Right renal pelvis (tissue), 4 donors: ENCODE data around the gene MTCL3.

Experiments used
- DNase-seq, 4 donors: peaks; one replicate each; pipeline ENCODE4 v3.0.0-alpha.2; 2013; ENCODE audit warnings: low read depth in 4 of 4, low spot score in 3 of 4, missing footprints in 1 of 4

Gene MTCL3

DNA sequence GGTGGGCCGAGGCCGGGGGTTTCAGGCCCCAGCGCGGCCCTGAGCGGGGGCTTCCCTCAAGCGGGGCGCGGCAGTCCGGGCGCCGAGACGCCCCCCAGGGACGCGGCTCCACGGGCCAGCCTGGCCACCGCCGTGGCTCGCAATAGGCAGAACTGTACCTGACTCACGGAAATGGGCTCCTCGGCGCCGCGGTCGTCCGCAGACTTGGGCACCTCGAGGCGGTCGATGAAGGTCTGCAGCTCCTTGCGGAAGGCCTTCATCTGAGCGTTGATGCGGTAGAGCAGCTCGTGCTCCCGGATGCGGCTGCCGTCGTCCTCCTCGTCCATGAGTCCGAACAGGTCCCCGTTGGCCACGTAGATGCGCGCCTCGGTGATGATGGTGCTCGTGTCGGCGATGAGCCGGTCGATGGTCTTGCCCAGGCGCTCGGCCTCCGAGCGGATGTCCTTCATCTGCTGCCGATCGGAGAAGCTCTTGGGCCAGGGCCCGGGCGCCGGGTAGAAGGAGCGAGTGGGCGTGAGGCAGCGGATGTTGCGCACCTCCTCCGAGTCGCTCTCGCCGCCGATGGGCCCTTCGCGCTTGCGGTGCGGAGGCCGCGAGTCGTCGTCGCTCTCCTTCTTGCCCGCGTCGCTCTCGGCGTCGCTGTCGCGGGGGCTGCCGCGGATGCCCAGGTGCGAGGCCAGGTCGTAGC, 43.9 kb downstream of the MTCL3 start:
- no peak for DNase-seq

DNA sequence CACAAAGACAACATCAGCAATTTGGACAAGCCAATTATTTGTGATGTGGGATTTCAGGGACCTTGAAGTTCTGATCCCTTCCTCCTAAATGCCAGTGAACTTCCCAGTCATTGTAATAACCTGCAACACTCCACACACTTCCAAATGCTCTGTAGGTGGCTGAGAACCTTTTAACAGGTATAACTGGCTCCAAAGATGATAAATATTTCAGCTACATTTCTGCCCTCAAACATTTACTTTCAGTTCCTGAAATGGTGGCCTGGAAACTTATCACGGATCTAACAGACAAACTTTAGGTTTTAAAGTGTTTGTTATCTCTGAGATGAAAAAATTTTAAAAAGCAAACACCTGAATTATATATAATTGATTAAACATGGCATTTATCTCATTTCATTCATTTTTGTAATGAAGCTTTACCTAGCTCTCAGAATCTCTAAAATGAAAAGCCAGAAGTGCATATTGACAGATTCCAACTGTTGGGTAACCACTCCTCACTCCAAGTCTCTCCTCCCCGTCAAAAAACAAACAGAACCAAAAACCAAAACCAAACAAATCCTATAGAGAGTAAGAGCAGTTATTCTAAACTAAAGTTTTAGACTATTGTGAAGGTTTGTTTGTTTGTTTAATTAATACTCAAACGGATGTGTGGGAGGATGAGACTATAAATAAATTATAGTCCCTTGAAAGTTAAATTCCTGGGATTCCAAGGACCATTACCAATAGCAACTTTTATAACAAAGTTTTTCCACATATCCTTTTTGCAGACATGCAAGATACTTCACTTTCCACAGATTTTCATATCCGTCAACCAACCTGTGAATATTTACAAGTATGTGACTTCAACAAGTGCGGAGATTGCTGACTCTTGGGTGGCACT, 47.5 kb downstream of the MTCL3 start:
- no peak for DNase-seq

GRCh38 chr6:127468936-127469335, 50.2 kb downstream of the MTCL3 start:
- DNase-seq = no peak

DNA sequence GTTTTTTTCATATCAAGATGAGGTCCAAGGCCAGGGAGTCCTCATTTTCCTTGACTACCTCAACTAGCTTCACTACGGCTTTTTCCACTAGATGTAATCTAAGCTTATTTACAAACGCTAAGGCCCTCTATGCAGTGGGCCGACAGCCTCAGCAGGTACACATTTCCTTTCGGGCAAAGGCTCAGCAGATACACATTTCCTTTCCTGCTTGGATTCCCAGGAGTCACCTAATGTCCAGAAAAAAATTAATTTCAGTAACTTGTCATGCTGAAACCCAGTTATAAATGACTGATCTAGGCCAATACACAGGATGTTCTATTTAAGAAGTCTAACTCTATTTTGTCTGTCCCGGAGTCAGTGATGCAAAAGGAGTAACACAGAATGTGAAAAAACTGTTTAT, 52.7 kb downstream of the MTCL3 start:
- DNase-seq = no peak

DNA sequence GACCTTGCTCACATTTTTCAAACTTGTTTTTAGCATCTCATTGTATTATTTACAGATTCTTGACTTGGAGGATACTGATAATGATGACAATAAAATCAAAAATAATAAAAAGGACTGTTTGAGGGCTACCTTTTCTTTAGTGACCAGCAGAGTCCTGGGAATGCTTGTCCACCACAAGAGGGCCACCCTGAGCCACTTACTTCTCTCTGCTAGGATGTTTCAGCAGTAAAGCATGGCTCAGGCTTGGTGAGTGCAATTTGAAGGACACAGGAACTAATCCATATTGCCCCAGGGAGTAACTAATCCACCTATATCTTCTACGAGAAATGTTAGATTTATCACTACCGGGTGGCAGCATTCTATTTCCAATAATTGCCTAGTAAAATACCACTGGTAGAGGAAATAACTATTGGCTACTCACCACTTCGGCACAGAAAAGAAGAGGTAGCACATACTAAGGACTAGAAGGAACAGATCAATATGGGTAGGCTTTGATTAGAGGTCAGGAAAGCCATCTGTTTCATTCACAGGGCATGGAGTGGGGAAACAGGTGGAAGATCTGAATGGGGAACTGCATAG, 54.2 kb downstream of the MTCL3 start:
- DNase-seq = peak; percentile 21 to 52 (median 40)

DNA sequence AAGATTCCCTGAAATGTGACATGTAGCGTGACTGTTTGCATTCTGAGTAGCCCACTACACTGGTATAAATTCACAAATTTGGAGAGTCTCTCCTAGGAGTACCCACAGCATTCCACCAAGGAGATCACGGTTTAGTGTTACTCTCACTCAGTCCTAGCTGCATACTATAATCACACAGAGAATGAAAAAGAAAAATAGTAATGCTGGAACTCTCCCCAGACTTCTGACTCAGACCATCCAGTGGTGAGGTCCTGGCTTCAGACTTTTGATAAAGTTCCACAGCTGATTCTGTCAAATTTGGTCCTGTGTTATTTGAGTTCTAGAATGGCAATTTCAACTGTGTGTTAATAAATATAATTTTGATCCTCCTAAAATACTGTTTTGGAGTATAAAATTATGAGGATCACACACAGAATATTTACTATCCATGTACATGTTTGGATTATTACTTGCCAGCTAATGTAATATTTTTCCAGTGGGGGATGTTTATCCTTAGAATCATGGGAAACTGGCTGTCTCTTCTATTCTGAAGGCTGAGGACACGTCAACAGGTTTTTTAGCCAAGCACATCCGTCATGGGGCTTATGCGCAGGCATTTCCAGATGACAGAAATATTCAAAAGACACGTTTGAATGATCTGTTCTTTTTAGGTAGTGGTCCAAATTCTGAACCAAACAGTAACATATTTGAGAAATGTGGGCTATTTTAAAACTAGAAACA, 54.8 kb downstream of the MTCL3 start:
- no peak for DNase-seq

- DNase-seq = no peak
These were observed 56.1 kb downstream of the MTCL3 start for GRCh38 chr6:127463056-127463455.

GRCh38 chr6:127462376-127462775, 56.8 kb downstream of the MTCL3 start:
- no peak for DNase-seq

GRCh38 chr6:127460465-127460864, 58.7 kb downstream of the MTCL3 start:
- DNase-seq = no peak

GRCh38 chr6:127459231-127459641, 59.9 kb downstream of the MTCL3 start, which contains the start of gene KIAA0408:
Gene KIAA0408, minus strand, starts transcription at chr6:127459389. Its CDS starts 5,408 bp downstream, at chr6:127453981.
- peak; percentile 43 to 69 (median 56) for DNase-seq

GRCh38 chr6:127458817-127459216, 60.3 kb downstream of the MTCL3 start:
- peak in 1 of 4 donors; percentile 16 for DNase-seq

- DNase-seq = no peak
These were observed 60.9 kb downstream of the MTCL3 start for GRCh38 chr6:127458222-127458621.

- no peak for DNase-seq
These were observed 61.6 kb downstream of the MTCL3 start for GRCh38 chr6:127457456-127458064.

DNA sequence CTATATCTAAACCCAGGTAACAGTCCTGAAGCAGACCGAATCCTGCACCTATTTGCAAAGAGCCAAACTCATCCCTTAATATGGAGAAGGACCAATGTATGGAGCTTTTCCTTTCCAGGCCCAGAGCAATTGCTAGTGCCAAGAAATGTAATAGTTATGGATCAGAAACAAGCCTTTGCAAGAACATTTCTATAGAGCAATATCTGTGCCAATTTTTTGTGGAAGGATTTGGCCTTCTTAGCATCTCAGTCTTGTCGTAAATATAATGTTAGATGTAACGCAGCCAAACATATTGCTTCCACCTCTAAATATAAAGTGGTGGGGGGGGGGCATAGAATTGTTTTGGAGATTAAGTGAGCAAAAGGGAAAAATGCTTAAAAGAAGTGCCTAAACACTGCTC, 62.7 kb downstream of the MTCL3 start:
- DNase-seq = no peak

GRCh38 chr6:127453845-127454619, 65.1 kb downstream of the MTCL3 start:
- DNase-seq = no peak

DNA sequence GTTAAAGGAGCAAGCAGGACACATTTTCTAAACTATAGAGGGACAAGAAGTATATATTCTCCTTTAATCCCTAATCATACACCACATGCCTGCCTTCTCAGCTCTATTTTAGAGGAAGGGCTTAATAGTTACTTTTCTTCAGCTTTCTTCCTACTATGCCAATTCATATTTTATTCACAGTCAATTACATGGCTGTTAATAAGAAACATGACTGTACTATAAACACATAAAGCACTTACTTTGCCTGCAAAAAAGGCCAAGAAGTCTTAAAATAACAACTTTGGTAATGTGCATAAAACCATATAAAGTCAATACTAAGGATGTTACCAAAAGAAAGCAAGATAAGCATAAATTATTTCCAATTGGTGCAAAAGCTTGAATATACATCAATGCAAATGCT, 66.3 kb downstream of the MTCL3 start:
- DNase-seq = no peak

GRCh38 chr6:127451388-127451787, 67.7 kb downstream of the MTCL3 start:
- no peak for DNase-seq

GRCh38 chr6:127447780-127448179, 71.4 kb downstream of the MTCL3 start:
- DNase-seq = no peak

GRCh38 chr6:127446356-127446755, 72.8 kb downstream of the MTCL3 start:
- DNase-seq = no peak

DNA sequence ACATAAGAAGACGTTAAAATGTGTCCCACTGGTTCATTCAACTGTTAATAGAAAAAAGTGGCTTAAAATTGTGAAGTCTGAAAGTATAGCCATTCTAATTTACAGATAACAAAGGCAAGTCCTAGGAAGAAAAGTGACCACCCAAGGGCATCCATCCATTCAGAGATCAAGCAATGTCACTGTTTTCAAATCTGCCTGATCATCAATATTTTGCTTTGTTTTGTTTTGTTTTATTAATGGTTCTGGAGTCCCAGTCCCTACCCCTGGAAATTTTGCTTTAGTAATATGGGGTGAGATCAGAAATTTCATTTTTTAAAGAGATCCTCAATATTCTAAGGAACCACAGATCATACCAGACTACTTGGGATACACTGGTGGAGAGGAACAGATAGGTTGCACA, 77.3 kb downstream of the MTCL3 start:
- DNase-seq = no peak
